Astrocyte of the cerebellum (primary cell): ENCODE measurements around the gene SLC5A11.

Experiments used
- DNase-seq: peaks from one replicate; pipeline ENCODE4 v3.0.0-alpha.2; 2011; ENCODE audit warnings: low read depth
- H3K4me3 ChIP-seq: 2 replicates; pipeline ENCODE4 v1.5.1; 2011; ENCODE audit warnings: mild to moderate bottlenecking, low read depth, low read length, moderate library complexity
- CTCF ChIP-seq: IDR thresholded peaks from 2 replicates; pipeline ENCODE4 v1.5.1; 2012; ENCODE audit warnings: low read length, low read depth, moderate library complexity, mild to moderate bottlenecking; ENCODE audit errors: missing control alignments
- in situ Hi-C: cut with HindIII; loops from 2 replicates; pipeline ENCODE4 v1.10.0; 2017; ENCODE audit warnings: low sequenced_read_pairs

Gene SLC5A11

GRCh38 chr16:24935336-24935735 lies 89.6 kb downstream of the SLC5A11 start:
- DNase-seq = no peak
- H3K4me3 ChIP-seq = no peak overlapping the region
- no peak for TF ChIP-seq CTCF
- in situ Hi-C loops = loop anchor here (5.0 to 10.0 kb wide), 2 partner anchors 88 to 111 kb away; partner anchors contain the start of gene SLC5A11

- H3K4me3 ChIP-seq = no peak overlapping the region
- no peak for DNase-seq
- TF ChIP-seq CTCF = no peak
- in situ Hi-C loops = loop anchor here (5.0 to 10.0 kb wide), 2 partner anchors 89 to 111 kb away; partner anchors contain the start of gene SLC5A11
Measured at GRCh38 chr16:24936151-24936550, 90.4 kb downstream of the SLC5A11 start.

GRCh38 chr16:24939224-24939623 lies 93.5 kb downstream of the SLC5A11 start:
- no peak overlapping the region for H3K4me3 ChIP-seq
- TF ChIP-seq CTCF = no peak
- in situ Hi-C loops = loop anchor here (5.0 to 10.0 kb wide), 2 partner anchors 92 to 114 kb away; partner anchors contain the start of gene SLC5A11
- DNase-seq = no peak

DNA sequence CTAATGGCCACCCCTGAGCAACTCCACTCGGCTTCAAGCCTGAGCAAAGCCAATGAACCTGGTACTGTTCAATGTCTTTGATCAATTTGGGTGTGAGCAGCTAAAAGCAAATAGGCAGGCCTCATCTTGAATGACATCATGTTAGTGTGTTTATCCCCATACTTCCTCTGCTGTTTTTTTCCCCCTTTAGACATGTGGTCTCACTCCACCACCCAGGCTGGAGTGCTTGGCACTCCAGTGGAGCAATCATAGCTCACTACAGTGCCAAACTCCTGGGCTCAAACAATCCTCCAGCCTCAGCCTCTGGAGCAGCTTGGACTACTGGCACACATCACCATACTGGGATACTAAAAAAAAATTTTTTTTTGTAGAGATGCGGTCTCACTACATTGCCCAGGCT lies 94.0 kb downstream of the SLC5A11 start:
- TF ChIP-seq CTCF = no peak
- in situ Hi-C loops = loop anchor here (5.0 to 10.0 kb wide), 2 partner anchors 92 to 115 kb away; partner anchors contain the start of gene SLC5A11
- DNase-seq = no peak
- no peak overlapping the region for H3K4me3 ChIP-seq

GRCh38 chr16:24943471-24943870 lies 97.7 kb downstream of the SLC5A11 start:
- no peak for DNase-seq
- in situ Hi-C loops = no loop called here
- H3K4me3 ChIP-seq = no peak overlapping the region
- no peak for TF ChIP-seq CTCF

GRCh38 chr16:24944206-24944605 lies 98.4 kb downstream of the SLC5A11 start:
- TF ChIP-seq CTCF = no peak
- in situ Hi-C loops = no loop called here
- H3K4me3 ChIP-seq = no peak overlapping the region
- DNase-seq = no peak
